HG03135 (cell line): ENCODE measurements around the gene TGIF2.

Source experiments
- ATAC-seq: cut with Tn5 transposase; IDR thresholded peaks from one replicate; pipeline ENCODE4 v1.9.1; 2021; ENCODE audit warnings: mild to moderate bottlenecking, moderate library complexity; ENCODE audit not compliant: unreplicated experiment

Gene TGIF2

GRCh38 chr20:36573103-36573797 lies at the start of gene TGIF2:
Gene TGIF2, plus strand, starts transcription at chr20:36573597. Its CDS starts 5,178 bp downstream, at chr20:36578775.
- peak; percentile 56 for ATAC-seq

GRCh38 chr20:36525620-36526365 lies 47.6 kb upstream of the TGIF2 start:
- no peak for ATAC-seq

GRCh38 chr20:36526521-36527011 lies 46.8 kb upstream of the TGIF2 start:
- ATAC-seq: no peak

DNA sequence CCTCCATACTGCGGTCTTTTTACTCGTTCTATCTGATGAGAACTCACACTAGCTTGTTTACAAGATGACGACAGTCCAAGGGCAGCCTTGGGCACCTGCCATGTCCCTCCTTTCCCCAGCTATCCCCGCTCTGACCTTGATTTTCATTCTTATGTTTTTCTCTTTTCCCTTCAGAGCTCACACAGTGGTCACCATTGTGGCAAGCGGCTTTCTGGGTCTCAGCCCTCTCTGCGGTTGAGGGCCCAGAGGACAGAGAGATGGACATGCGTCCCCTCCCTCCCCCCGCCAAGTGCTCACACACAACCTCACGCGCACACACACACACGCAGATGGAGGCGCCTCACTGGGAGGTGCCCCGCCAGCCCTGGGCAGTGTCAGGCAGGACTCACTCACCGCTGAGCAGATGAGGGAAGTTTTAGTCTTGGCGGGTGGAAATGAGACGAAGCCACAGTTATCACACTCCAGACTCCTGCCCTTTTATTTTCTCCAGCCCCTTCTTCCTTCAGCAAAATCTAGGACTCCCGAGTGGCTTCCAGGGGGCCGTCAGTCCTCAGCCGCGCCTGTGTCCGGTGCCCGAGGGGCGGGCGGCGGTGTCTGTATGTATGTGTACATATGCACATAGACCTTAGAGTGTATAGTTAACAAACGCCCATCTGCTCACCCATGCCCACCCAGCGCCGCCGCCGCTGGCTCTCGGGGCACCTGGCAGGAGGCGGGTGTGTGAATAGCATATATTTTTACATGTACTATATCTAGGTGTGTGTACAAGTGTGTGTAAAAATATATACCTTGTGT lies 45.9 kb upstream of the TGIF2 start:
- ATAC-seq: no peak

DNA sequence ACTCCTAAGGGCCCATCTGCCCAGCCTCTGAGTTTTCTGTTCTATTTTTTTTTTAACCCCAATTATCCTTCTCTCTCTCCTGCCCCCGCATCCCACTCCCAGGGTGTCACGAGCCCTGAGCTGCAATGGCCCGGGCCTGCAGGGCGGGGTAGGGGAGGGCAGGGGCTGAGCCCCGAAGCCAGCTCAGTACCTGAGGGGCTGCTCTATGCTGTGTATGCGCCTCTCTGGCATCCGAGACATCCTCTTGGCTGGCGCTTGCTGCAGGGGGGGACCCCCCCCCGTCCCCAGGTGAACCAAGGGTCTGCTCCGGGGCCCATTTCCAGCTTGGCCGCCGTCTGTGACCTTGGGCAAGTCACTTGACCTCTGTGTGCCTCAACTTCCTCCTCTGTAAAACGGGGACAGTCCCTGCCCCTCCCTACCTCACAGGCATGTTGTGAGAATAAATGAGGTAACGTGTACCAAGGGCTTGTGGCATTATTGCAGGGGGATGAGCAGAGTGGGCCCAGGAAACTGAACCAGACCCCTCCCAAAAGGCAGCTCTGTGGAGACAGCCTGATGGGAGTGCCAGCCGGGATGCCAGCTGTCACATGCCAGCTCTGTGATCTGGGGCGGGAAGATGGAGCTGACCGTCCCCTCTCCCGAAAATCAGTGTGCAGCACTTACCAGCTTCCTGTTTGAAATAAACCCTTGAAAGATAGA lies 45.1 kb upstream of the TGIF2 start:
- no peak for ATAC-seq

DNA sequence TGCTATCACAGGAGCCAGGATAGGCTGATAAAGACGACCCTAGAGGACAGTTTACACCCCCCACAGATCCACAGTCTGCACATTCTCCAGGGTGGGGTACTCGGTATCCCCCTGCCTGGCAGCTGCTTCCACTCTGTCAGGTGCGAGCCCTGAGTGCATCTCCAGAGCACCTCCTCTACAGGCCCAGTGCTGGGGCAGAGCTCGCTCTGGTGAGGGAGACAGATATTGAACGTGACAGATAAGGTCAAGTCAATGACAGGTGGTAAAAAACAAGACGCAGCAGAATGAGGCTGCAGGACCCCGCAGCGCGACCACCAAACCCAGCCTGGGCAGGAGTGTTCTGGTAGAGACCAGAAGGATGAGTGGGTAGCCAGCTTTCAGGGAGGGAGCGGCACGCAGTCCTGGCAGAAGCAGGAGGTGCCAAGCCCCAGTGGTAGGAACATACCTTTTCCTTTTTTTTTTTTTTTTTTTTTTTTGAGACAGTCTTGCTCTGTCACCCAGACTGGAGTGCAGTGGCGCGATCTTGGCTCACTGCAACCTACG lies 44.5 kb upstream of the TGIF2 start:
- ATAC-seq: no peak

DNA sequence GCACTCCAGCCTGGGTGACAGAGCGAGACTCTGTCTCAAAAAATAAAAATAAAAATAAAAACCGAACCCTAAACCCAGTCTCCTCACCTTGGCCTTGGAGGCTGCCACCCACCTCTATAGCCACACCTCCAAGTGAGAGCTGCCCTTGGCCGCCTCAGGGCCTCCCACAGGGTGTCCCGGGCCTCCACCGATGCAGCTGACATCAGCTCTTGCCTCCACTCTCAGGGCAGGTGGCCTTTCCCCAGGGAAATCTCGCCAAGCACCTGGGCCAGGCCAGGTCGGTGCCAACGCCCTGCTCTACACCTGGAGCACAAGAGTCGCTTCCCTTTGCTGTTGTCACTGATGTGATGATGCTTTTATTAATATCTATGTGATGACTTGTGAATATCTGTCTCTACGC lies 41.0 kb upstream of the TGIF2 start:
- no peak for ATAC-seq

- ATAC-seq: no peak
Measured at GRCh38 chr20:36532822-36533221, 40.6 kb upstream of the TGIF2 start.

- ATAC-seq: no peak
Measured at GRCh38 chr20:36538026-36538722, 35.2 kb upstream of the TGIF2 start.

- no peak for ATAC-seq
Measured at GRCh38 chr20:36540551-36541211, 32.7 kb upstream of the TGIF2 start.

DNA sequence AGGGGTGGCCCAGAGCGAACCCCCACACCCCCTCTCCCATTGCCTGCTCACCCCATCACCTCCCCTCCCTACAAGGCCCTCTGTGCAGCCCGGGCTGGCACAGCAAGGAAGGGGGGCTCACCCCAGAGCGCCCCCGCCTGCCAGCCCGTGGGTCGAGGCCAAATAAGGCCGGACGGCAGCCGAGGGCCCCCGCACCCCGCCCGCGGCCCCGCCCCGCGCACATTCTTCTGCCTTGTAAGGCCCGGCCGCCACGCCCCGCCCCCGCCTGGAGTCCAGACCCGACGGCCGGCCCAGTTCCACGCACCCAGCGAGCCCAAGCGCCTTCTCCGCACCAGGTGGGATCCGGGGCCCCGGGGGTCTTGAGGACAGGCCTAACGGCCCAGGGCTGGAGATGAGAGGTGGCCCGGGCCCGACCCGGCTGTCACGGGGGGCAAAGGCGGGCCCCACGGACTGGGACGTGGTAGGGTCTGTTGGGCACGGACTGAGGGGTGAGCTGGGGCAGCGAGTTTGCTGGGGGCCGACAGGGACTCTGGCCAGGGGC lies 32.1 kb upstream of the TGIF2 start, which contains the start of gene MYL9:
Gene MYL9 (plus strand): TSS at position 293 of the 541 bp plus-strand sequence. CDS start 3,366 bp downstream, outside the sequence.
- no peak for ATAC-seq

DNA sequence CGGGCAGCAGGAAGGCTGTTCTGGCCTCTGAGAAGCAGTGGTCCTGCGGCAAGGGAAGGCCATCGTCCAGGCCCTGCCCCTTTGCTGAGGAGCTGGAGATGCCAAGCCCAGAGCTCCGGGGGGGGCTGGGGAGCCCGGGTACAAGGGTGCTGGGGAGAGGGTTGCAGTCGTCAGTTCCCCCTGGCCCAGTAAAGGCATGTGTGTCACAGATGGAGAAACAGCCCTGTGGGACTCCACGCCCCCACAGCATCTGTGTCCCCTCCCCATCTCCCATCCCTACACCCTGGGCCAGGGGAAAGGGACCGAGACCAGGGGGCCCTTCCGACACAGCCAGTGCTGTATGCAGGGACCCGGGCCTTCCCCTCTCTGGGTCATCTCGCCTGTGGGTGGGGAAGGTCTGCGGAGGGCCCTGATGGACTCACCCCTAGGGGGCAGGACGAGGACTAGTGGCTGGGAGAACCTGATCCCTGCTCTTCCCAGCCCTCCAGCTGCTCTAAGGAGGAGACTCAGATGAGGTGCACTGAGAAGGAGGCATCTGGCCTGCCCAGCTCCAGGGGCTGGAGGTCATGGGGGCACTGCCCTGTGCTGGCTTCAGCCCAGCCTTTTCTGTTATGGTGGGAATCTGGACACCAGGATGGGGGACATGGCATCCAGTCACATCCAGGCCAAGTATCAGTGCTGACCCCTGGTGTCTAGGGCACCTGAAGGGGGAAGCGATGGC lies 31.5 kb upstream of the TGIF2 start:
- no peak for ATAC-seq

GRCh38 chr20:36542516-36543183 lies 30.7 kb upstream of the TGIF2 start:
- ATAC-seq: no peak

DNA sequence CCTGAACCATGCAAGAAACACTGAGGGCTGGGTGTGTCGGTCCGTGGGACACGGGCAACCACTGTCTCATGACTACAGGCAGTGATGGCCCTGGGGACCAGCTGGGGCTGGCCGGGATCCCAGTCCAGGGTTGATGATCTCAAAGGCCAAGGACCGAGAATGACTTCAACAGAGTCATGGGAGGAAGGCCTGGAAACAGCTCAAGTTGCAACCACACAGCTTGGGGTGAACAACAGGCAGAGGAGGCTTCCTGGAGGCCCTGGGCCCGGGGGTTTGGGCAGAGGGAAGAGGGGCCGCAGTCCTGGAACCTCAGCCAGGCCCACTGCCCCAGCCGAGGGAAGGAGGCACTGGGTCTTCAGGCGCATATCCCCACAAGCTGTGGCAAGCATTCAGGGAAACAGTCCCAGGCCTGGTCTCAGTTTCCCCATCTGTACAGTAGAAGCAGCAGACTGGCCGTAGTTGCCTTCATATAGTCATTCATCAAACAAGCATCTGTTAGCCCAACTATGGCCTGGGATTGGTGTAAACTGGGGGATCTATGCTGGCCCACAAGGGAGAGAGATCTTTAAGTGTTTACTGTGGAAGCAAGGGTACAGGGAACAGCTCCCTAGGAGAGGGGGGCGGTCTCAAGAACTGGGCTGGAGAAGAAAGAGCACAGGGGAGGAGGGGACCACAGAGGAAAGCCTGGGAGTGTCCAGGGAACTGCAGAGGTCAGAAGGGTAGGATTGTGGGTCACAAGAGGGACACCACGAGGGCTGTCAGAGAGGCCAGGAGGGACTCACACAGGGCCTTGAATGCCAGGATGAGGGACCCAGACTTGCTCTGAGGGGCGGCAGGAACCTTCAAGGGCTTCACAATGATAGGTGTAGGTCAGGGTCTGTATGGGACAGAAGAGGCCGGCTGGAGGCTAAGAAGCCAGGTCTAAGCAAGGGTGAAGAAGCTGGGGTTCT lies 29.9 kb upstream of the TGIF2 start:
- no peak for ATAC-seq

DNA sequence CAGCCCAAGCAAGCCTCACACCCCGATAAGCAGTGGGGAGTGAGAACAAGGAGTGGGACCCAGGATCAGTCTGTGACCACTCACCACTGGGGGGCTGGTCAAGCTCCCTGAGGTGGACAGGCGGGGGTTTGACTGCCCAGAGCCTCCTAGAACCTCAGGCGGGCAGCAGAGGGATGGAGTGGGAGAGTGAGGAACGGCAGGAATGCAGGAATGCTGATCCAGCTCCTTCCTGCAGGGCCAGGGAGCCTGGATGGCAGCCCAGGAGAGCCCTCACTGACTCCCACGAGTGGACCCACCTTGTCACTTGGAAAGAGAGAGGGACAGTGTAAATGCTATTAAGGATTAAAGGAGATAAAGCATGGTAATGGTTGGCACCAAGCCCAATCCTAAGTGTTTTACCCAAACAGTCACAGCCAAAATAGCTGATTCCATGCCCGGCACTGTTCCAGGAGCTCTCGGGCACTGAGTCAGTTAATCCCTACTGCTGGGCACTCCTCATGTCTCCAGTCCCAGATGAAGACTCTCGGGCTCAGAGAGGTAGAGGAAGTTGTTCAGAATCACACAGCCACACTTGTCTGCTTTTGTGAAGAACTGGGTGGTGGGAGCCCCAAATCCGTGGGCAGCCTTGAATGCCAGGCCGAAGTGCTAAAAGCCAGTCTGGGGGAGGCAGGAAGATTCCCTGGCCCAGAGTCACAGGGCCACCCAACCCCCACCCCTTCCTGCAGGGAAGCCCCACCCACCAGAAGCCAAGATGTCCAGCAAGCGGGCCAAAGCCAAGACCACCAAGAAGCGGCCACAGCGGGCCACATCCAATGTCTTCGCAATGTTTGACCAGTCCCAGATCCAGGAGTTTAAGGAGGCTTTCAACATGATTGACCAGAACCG lies 29.0 kb upstream of the TGIF2 start:
- ATAC-seq: no peak
